Measurements from ENCODE around the gene CCS.
A peak's percentile ranks its signal among the peaks of the same experiment; 100 is the strongest.
"Not testable (repeated sequence)": the region's sequence is repeated elsewhere in the genome, so short reads cannot be mapped to it uniquely, and the experiment has no call there.

Gene CCS

GRCh38 chr11:66631883-66632282 is 38.9 kb downstream of the CCS start:
- DNase-seq, result no peak

GRCh38 chr11:66632952-66633351 is 40.0 kb downstream of the CCS start:
- DNase-seq, result no peak

GRCh38 chr11:66636411-66636810 is 43.4 kb downstream of the CCS start:
- DNase-seq, result no peak

- no peak for DNase-seq
Measured at GRCh38 chr11:66637557-66638176, 44.7 kb downstream of the CCS start.

GRCh38 chr11:66638177-66639065 is 45.4 kb downstream of the CCS start, which contains the start of gene RBM4:
TSS of gene RBM4 (plus strand) at chr11:66638703. CDS start at chr11:66639712, 1,009 bp downstream.
- peak; percentile 100 for DNase-seq

- DNase-seq, result no peak
Measured at GRCh38 chr11:66639066-66639813, 46.3 kb downstream of the CCS start.

- DNase-seq, result not testable (repeated sequence)
Measured at GRCh38 chr11:66639814-66640340, 46.9 kb downstream of the CCS start.

- no peak for DNase-seq
Measured at GRCh38 chr11:66641834-66642233, 48.8 kb downstream of the CCS start.

- no peak for DNase-seq
Measured at GRCh38 chr11:66643745-66644437, 50.9 kb downstream of the CCS start.

- no peak for DNase-seq
Measured at GRCh38 chr11:66646828-66647227, 53.8 kb downstream of the CCS start.

- no peak for DNase-seq
Measured at GRCh38 chr11:66649903-66650302, 56.9 kb downstream of the CCS start.

GRCh38 chr11:66651016-66651415 is 58.0 kb downstream of the CCS start:
- no peak for DNase-seq

GRCh38 chr11:66652651-66653050 is 59.7 kb downstream of the CCS start:
- no peak for DNase-seq

GRCh38 chr11:66653123-66653522 is 60.1 kb downstream of the CCS start:
- DNase-seq, result no peak

All from NCI-H446 treated with DMSO at 0.1 percent for 48 hours (cell line).